ENCODE data around the gene PJA2. TPM values are rescaled to one million over a fixed set of nuclear protein-coding genes. Genes with fewer than 3 reads are reported as not detected.

PJA2 gene
- total RNA-seq, 4 donors from 2014 or later = 74.5 to 120 (median 90.4) TPM

- DNase-seq (ENCODE audit: low spot score) = no peak
- TF ChIP-seq, protein P1, sequence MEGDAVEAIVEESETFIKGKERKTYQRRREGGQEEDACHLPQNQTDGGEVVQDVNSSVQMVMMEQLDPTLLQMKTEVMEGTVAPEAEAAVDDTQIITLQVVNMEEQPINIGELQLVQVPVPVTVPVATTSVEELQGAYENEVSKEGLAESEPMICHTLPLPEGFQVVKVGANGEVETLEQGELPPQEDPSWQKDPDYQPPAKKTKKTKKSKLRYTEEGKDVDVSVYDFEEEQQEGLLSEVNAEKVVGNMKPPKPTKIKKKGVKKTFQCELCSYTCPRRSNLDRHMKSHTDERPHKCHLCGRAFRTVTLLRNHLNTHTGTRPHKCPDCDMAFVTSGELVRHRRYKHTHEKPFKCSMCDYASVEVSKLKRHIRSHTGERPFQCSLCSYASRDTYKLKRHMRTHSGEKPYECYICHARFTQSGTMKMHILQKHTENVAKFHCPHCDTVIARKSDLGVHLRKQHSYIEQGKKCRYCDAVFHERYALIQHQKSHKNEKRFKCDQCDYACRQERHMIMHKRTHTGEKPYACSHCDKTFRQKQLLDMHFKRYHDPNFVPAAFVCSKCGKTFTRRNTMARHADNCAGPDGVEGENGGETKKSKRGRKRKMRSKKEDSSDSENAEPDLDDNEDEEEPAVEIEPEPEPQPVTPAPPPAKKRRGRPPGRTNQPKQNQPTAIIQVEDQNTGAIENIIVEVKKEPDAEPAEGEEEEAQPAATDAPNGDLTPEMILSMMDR (IDR thresholded peaks at IDR 0.05) = no peak
- no peak for ATAC-seq (ENCODE audit: low FRiP score)
These were observed 57.5 kb downstream of the PJA2 start for GRCh38 chr5:109351988-109352864.

GRCh38 chr5:109350537-109351270, 59.1 kb downstream of the PJA2 start:
- no peak for DNase-seq (ENCODE audit: low spot score)
- no peak for ATAC-seq (ENCODE audit: low FRiP score)
- TF ChIP-seq, protein P1 (IDR thresholded peaks at IDR 0.05) = no peak

DNA sequence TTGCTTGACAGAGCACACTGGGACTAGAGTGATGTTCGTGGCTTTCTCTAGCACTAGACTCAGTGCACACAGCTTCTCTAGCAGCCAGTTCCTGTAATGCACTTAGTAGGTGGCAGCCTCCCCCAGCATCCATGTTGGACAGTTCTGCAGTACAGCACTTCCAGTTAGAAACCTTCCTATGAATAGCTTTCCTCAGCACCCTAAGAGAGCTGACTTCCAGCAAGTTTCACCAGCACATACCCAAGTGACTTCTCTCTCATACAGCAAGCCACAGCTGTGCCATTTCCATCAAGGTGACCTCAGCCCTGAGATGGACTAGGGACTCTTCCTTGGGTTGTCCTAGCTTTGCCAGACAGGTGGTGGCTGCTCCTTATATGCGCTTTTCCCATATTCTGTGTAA, 60.4 kb downstream of the PJA2 start:
- DNase-seq (ENCODE audit: low spot score) (no peak), ATAC-seq (ENCODE audit: low FRiP score) (no peak)

DNA sequence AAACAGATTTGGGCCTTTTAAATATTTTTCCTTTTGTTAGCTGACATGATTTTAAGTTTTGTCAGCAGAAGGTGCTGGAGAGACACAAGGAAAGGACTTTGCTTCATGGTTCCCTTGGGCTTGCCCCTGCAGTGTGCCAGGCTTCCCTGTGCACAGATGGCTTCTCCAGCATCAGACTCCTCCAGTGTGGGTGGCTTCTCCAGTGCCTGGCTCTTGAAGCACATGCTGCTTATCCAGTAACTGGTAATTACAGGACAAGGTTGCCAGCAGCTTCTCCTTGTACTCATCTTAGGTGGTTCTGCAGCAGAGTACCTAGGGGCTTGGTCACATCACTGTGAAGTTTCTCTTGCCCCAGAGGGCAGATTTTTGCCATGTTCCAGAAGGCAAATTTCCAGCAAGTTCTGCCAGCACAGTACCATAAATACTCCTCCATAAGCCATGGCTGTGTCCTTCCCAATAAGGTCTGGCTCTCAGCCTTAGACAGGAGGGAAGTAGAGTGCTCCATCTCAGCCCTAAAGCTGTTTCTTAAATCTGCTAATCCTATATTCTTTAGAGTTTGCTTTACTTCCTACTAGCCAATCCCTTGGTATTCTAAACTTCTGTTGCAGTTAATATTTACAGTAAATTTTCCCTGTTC, 62.4 kb downstream of the PJA2 start:
- DNase-seq (ENCODE audit: low spot score) = no peak
- ATAC-seq (ENCODE audit: low FRiP score) = no peak
- TF ChIP-seq, protein P1 (IDR thresholded peaks at IDR 0.05) = no peak

More for the DNA sequence above, 60.4 kb downstream of the PJA2 start:
- TF ChIP-seq, protein P1 (IDR thresholded peaks at IDR 0.05) = no peak

- TF ChIP-seq, protein P1 (IDR thresholded peaks at IDR 0.05) = no peak
- no peak for ATAC-seq (ENCODE audit: low FRiP score)
- no peak for DNase-seq (ENCODE audit: low spot score)
These were observed 64.1 kb downstream of the PJA2 start for GRCh38 chr5:109345699-109346098.

DNA sequence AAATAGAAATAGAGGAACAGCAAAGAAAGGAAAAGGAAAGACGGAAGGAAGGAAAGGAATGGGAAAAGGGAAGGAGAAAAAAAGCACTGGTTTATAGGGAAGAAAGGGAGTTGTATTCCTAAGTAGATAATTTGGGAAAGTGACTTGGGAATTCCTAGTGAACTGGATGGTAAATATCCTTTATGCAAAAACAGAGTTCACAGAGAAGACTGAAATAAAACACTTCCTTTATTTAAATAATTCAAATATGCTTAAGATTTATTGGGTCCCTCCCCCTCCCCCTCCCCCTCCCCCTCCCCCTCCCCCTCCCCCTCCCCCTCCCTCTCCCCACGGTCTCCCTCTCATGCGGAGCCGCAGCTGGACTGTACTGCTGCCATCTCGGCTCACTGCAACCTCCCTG, 69.4 kb downstream of the PJA2 start:
- TF ChIP-seq, protein P1 (IDR thresholded peaks at IDR 0.05) = no peak
- DNase-seq (ENCODE audit: low spot score) (no peak), ATAC-seq (ENCODE audit: low FRiP score) (no peak)

Measured in omental fat pad (tissue), 4 donors.